Trophoblast cell (in vitro differentiated cells and primary cell): ENCODE data around the gene ALDOC.

Experiments used
- DNase-seq, 2 donors: peaks; one replicate each; pipeline ENCODE4 v3.0.0-alpha.2; 2016
- H2AFZ ChIP-seq: 2 replicates; pipeline ENCODE4 v1.6.1; 2013; ENCODE audit warnings: low read length, moderate library complexity, mild to moderate bottlenecking; ENCODE audit not compliant: insufficient read depth, poor library complexity
- H2AK5ac ChIP-seq: 2 replicates; pipeline ENCODE4 v1.6.1; 2013; ENCODE audit warnings: mild to moderate bottlenecking, low read length
- H2BK120ac ChIP-seq: 2 replicates; pipeline ENCODE4 v1.6.1; 2013; ENCODE audit warnings: low read length, mild to moderate bottlenecking, moderate library complexity; ENCODE audit not compliant: insufficient read depth, poor library complexity
- H2BK12ac ChIP-seq: 2 replicates; pipeline ENCODE4 v1.6.1; 2013; ENCODE audit warnings: mild to moderate bottlenecking, low read length, moderate library complexity
- H2BK5ac ChIP-seq: 2 replicates; pipeline ENCODE4 v1.6.1; 2013; ENCODE audit warnings: low read length, low read depth, moderate library complexity, mild to moderate bottlenecking; ENCODE audit not compliant: poor library complexity
- H3K14ac ChIP-seq: 2 replicates; pipeline ENCODE4 v1.6.1; 2013; ENCODE audit warnings: mild to moderate bottlenecking, low read length
- H3K18ac ChIP-seq: 2 replicates; pipeline ENCODE4 v1.6.1; 2013; ENCODE audit warnings: mild to moderate bottlenecking, low read length
- H3K23ac ChIP-seq: 2 replicates; pipeline ENCODE4 v1.6.1; 2013; ENCODE audit warnings: low read length
- H3K27ac ChIP-seq: 2 replicates; pipeline ENCODE4 v1.5.1; 2013; ENCODE audit warnings: low read depth, mild to moderate bottlenecking, inconsistent platforms, low read length, moderate library complexity
- H3K27me3 ChIP-seq: 2 replicates; pipeline ENCODE4 v1.6.1; 2013; ENCODE audit warnings: inconsistent platforms, mild to moderate bottlenecking, low read length, moderate library complexity; ENCODE audit not compliant: insufficient read depth
- H3K36me3 ChIP-seq, 2 experiments: 1 replicate in 1 of 2; 2 replicates in 1 of 2; pipeline ENCODE4 v1.6.1; 2013; ENCODE audit warnings: low read length in 2 of 2, mild to moderate bottlenecking in 2 of 2, moderate library complexity in 1 of 2; ENCODE audit not compliant: insufficient read depth in 2 of 2, control insufficient read depth in 1 of 2
- H3K4ac ChIP-seq: 2 replicates; pipeline ENCODE4 v1.6.1; 2013; ENCODE audit warnings: low read depth, mild to moderate bottlenecking, low read length, moderate library complexity
- H3K4me1 ChIP-seq, 2 experiments: 1 replicate in 1 of 2; 2 replicates in 1 of 2; pipeline ENCODE4 v1.6.1; 2013; ENCODE audit warnings: low read length in 2 of 2, mild to moderate bottlenecking in 2 of 2, moderate library complexity in 1 of 2; ENCODE audit not compliant: insufficient read depth in 2 of 2, control insufficient read depth in 1 of 2
- H3K4me2 ChIP-seq: 2 replicates; pipeline ENCODE4 v1.6.1; 2013; ENCODE audit warnings: inconsistent platforms, mild to moderate bottlenecking, low read length, moderate library complexity
- H3K4me3 ChIP-seq: 2 replicates; pipeline ENCODE4 v1.5.1; 2013; ENCODE audit warnings: mild to moderate bottlenecking, low read depth, low read length, inconsistent platforms
- H3K79me1 ChIP-seq: one replicate; pipeline ENCODE4 v1.6.1; 2013; ENCODE audit warnings: low read length
- H3K79me2 ChIP-seq: 2 replicates; pipeline ENCODE4 v1.6.1; 2013; ENCODE audit warnings: low read length, mild to moderate bottlenecking; ENCODE audit not compliant: control insufficient read depth, insufficient read depth, poor library complexity
- H3K9ac ChIP-seq: 2 replicates; pipeline ENCODE4 v1.6.1; 2013; ENCODE audit warnings: mild to moderate bottlenecking, low read length
- H3K9me3 ChIP-seq: 2 replicates; pipeline ENCODE4 v1.6.1; 2013; ENCODE audit warnings: low read depth, mild to moderate bottlenecking, control low read depth, inconsistent platforms, low read length; ENCODE audit not compliant: insufficient read depth
- H4K12ac ChIP-seq: 2 replicates; pipeline ENCODE4 v1.6.1; 2013; ENCODE audit warnings: low read depth, mild to moderate bottlenecking, low read length, moderate library complexity
- H4K8ac ChIP-seq: 2 replicates; pipeline ENCODE4 v1.6.1; 2013; ENCODE audit warnings: low read depth, mild to moderate bottlenecking, low read length, moderate library complexity
- H4K91ac ChIP-seq: one replicate; pipeline ENCODE4 v1.6.1; 2013; ENCODE audit warnings: low read depth, mild to moderate bottlenecking, low read length, moderate library complexity
- WGBS: extraction: QIAGEN DNeasy Blood & Tissue Kit; methylation state at CpG from one replicate; pipeline ENCODE4 v1.1.7; 2013; ENCODE audit warnings: missing lambda C conversion rate; ENCODE audit not compliant: insufficient read length, insufficient coverage; ENCODE audit errors: extremely low coverage; 5-methylcytosine and 5-hydroxymethylcytosine counted together

ALDOC gene

GRCh38 chr17:28545141-28545503, 31.6 kb downstream of the ALDOC start:
- DNase-seq, result no peak
- H3K14ac ChIP-seq, result no peak overlapping the region
- WGBS, result no CpG with 5 or more reads among the region's 2 CpGs
- H3K36me3 ChIP-seq, result peaks cover 10 to 15% of the 10 kb centered on the region in 2 experiments
- no peak overlapping the region for H3K4me3 ChIP-seq
- no peaks in the 10 kb centered on the region for H3K27me3 ChIP-seq
- no peak overlapping the region for H2BK120ac ChIP-seq
- no peak overlapping the region for H3K9ac ChIP-seq
- no peak overlapping the region for H2BK12ac ChIP-seq
- no peak overlapping the region for H4K8ac ChIP-seq
- H3K79me2 ChIP-seq, result no peaks in the 10 kb centered on the region
- H2BK5ac ChIP-seq, result no peak overlapping the region
- H2AK5ac ChIP-seq, result no peak overlapping the region
- H3K23ac ChIP-seq, result no peak overlapping the region
- H3K18ac ChIP-seq, result no peak overlapping the region
- H3K9me3 ChIP-seq, result peaks cover 2% of the 10 kb centered on the region
- no peak overlapping the region for H3K27ac ChIP-seq
- no peak overlapping the region for H4K91ac ChIP-seq
- H3K4ac ChIP-seq, result no peak overlapping the region
- H3K4me2 ChIP-seq, result no peak overlapping the region
- H3K79me1 ChIP-seq, result no peaks in the 10 kb centered on the region
- H4K12ac ChIP-seq, result no peak overlapping the region
- H2AFZ ChIP-seq, result no peak overlapping the region
- no peaks in the 10 kb centered on the region for H3K4me1 ChIP-seq

- H4K8ac ChIP-seq, result no peak overlapping the region
- no peak overlapping the region for H4K91ac ChIP-seq
- no peak overlapping the region for H3K9ac ChIP-seq
- H2BK12ac ChIP-seq, result no peak overlapping the region
- H3K23ac ChIP-seq, result no peak overlapping the region
- H3K4ac ChIP-seq, result no peak overlapping the region
- H3K9me3 ChIP-seq, result peaks cover 2% of the 10 kb centered on the region
- H2AK5ac ChIP-seq, result no peak overlapping the region
- H2AFZ ChIP-seq, result no peak overlapping the region
- H3K79me1 ChIP-seq, result no peaks in the 10 kb centered on the region
- no peak overlapping the region for H3K27ac ChIP-seq
- no peak overlapping the region for H3K4me2 ChIP-seq
- no peak overlapping the region for H4K12ac ChIP-seq
- H3K4me1 ChIP-seq, result no peaks in the 10 kb centered on the region
- H3K4me3 ChIP-seq, result no peak overlapping the region
- H3K36me3 ChIP-seq, result peaks cover 10 to 15% of the 10 kb centered on the region in 2 experiments
- DNase-seq, result no peak
- no peaks in the 10 kb centered on the region for H3K27me3 ChIP-seq
- H3K18ac ChIP-seq, result no peak overlapping the region
- H2BK120ac ChIP-seq, result no peak overlapping the region
- H3K79me2 ChIP-seq, result no peaks in the 10 kb centered on the region
- WGBS, result no CpG with 5 or more reads among the region's 4 CpGs
- no peak overlapping the region for H3K14ac ChIP-seq
- no peak overlapping the region for H2BK5ac ChIP-seq
Measured at GRCh38 chr17:28544402-28545140, 32.1 kb downstream of the ALDOC start.

- no peak overlapping the region for H4K8ac ChIP-seq
- no peaks in the 10 kb centered on the region for H3K27me3 ChIP-seq
- WGBS, result no CpG with 5 or more reads among the region's 4 CpGs
- no peak overlapping the region for H3K27ac ChIP-seq
- no peak overlapping the region for H3K14ac ChIP-seq
- H3K9ac ChIP-seq, result no peak overlapping the region
- DNase-seq, result peak in 1 of 2 donors; percentile 28
- H4K91ac ChIP-seq, result no peak overlapping the region
- H3K4me1 ChIP-seq, result no peaks in the 10 kb centered on the region
- H3K4ac ChIP-seq, result no peak overlapping the region
- peaks cover 0 to under 1% of the 10 kb centered on the region in 2 experiments for H3K36me3 ChIP-seq
- no peak overlapping the region for H3K4me2 ChIP-seq
- H3K79me2 ChIP-seq, result no peaks in the 10 kb centered on the region
- H2BK5ac ChIP-seq, result no peak overlapping the region
- H3K23ac ChIP-seq, result no peak overlapping the region
- no peak overlapping the region for H2BK120ac ChIP-seq
- no peak overlapping the region for H2AK5ac ChIP-seq
- no peak overlapping the region for H3K4me3 ChIP-seq
- H3K79me1 ChIP-seq, result no peaks in the 10 kb centered on the region
- peaks cover 2% of the 10 kb centered on the region for H3K9me3 ChIP-seq
- H4K12ac ChIP-seq, result no peak overlapping the region
- no peak overlapping the region for H2AFZ ChIP-seq
- H2BK12ac ChIP-seq, result no peak overlapping the region
- no peak overlapping the region for H3K18ac ChIP-seq
Measured at GRCh38 chr17:28541439-28541838, 35.3 kb downstream of the ALDOC start.

GRCh38 chr17:28540231-28540630, 36.5 kb downstream of the ALDOC start:
- Histone ChIP-seq H2AFZ (no peak overlapping the region), H3K79me1 (no peaks in the 10 kb centered on the region), H3K4ac (no peak overlapping the region), H4K12ac (no peak overlapping the region), H3K27ac (no peak overlapping the region), H3K27me3 (no peaks in the 10 kb centered on the region), H3K23ac (no peak overlapping the region), H4K8ac (no peak overlapping the region), H2BK12ac (no peak overlapping the region), H4K91ac (no peak overlapping the region), H3K4me2 (no peak overlapping the region), H2AK5ac (no peak overlapping the region), H2BK120ac (no peak overlapping the region), H3K79me2 (no peaks in the 10 kb centered on the region), H3K36me3 (no peaks in the 10 kb centered on the region), H2BK5ac (no peak overlapping the region), H3K9me3 (peaks cover 2% of the 10 kb centered on the region), H3K9ac (no peak overlapping the region), H3K4me1 (no peaks in the 10 kb centered on the region), H3K14ac (no peak overlapping the region), H3K18ac (no peak overlapping the region), H3K4me3 (no peak overlapping the region)
- WGBS, result no CpG with 5 or more reads among the region's 4 CpGs
- DNase-seq, result no peak
